ENCODE results near the gene BRSK1.

GRCh38 chr19:55309448-55309847 is 25.7 kb downstream of the BRSK1 start:
- TF ChIP-seq CTCF (IDR thresholded peaks at IDR 0.05): no peak
- no peak for TF ChIP-seq POLR2A (IDR thresholded peaks at IDR 0.05)
